ENCODE results near the gene PRKACG. TPM values are rescaled to one million over a fixed set of nuclear protein-coding genes. Genes with fewer than 3 reads are reported as not detected.
"Not testable (repeated sequence)": the region's sequence is repeated elsewhere in the genome, so short reads cannot be mapped to it uniquely, and the experiment has no call there.

The PRKACG gene
- polyA plus RNA-seq, 1 donor (not counting 4 experiments of a cell fraction or from before 2014, with no cell fraction given): not detected

GRCh38 chr9:68995776-68996175, 18.1 kb downstream of the PRKACG start:
- Histone ChIP-seq H3K79me2 (ENCODE audit: control insufficient read depth, insufficient read depth, low read length) (no peaks in the 10 kb centered on the region), H3K4me1 (ENCODE audit: control insufficient read depth, extremely low read depth, insufficient read depth, low read length) (no peaks in the 10 kb centered on the region), H3K36me3 (ENCODE audit: control insufficient read depth in 2 of 2, extremely low read depth in 1 of 2, insufficient read depth in 2 of 2, low read length in 2 of 2) (no peaks in the 10 kb centered on the region), H2AFZ (ENCODE audit: control insufficient read depth, low read length) (no peak overlapping the region), H3K27me3 (ENCODE audit: control insufficient read depth, extremely low read depth, insufficient read depth, low read length) (no peaks in the 10 kb centered on the region), H3K9me3 (ENCODE audit: control insufficient read depth, low read depth, low read length) (no peaks in the 10 kb centered on the region), H3K9ac (ENCODE audit: control insufficient read depth, extremely low read depth, insufficient read depth, low read length) (no peak overlapping the region), H4K20me1 (ENCODE audit: control insufficient read depth, extremely low read depth, insufficient read depth, low read length) (no peaks in the 10 kb centered on the region), H3K4me2 (ENCODE audit: control insufficient read depth, extremely low read depth, insufficient read depth, low read depth, low read length) (no peak overlapping the region), H3K27ac (ENCODE audit: control insufficient read depth, insufficient read depth, low read length) (no peak overlapping the region), H3K4me3 (ENCODE audit: control insufficient read depth in 2 of 3, extremely low read depth in 1 of 3, insufficient read depth in 2 of 3, low read depth in 1 of 3, low read length in 3 of 3) (no peak overlapping the region), H3K9me1 (ENCODE audit: control insufficient read depth, extremely low read depth, insufficient read depth, low read length) (no peaks in the 10 kb centered on the region)
- dilution Hi-C loops (cut with MboI; ENCODE audit: extremely low pct_ligation_motif_present, low sequenced_read_pairs): loop anchor here (10.0 to 25.0 kb wide), 2 partner anchors 281 to 383 kb away; no protein-coding TSS in a partner anchor
- TF ChIP-seq EZH2 (IDR thresholded peaks at IDR 0.05; ENCODE audit: low read length): no peak
- TF ChIP-seq, protein P1, sequence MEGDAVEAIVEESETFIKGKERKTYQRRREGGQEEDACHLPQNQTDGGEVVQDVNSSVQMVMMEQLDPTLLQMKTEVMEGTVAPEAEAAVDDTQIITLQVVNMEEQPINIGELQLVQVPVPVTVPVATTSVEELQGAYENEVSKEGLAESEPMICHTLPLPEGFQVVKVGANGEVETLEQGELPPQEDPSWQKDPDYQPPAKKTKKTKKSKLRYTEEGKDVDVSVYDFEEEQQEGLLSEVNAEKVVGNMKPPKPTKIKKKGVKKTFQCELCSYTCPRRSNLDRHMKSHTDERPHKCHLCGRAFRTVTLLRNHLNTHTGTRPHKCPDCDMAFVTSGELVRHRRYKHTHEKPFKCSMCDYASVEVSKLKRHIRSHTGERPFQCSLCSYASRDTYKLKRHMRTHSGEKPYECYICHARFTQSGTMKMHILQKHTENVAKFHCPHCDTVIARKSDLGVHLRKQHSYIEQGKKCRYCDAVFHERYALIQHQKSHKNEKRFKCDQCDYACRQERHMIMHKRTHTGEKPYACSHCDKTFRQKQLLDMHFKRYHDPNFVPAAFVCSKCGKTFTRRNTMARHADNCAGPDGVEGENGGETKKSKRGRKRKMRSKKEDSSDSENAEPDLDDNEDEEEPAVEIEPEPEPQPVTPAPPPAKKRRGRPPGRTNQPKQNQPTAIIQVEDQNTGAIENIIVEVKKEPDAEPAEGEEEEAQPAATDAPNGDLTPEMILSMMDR (optimal IDR thresholded peaks at IDR 0.05 in 1 of 3, IDR thresholded peaks at IDR 0.05 in 1 of 3, conservative IDR thresholded peaks at IDR 0.05 in 1 of 3; ENCODE audit: extremely low read depth in 1 of 3, insufficient read depth in 2 of 3, low read length in 3 of 3): no peak
- DNase-seq (ENCODE audit: low read depth, low spot score) (no peak), FAIRE-seq (no peak)

GRCh38 chr9:68991457-68991856, 22.5 kb downstream of the PRKACG start:
- Histone ChIP-seq H3K4me2 (ENCODE audit: control insufficient read depth, extremely low read depth, insufficient read depth, low read depth, low read length) (no peak overlapping the region), H3K79me2 (ENCODE audit: control insufficient read depth, insufficient read depth, low read length) (no peaks in the 10 kb centered on the region), H4K20me1 (ENCODE audit: control insufficient read depth, extremely low read depth, insufficient read depth, low read length) (no peaks in the 10 kb centered on the region), H3K27me3 (ENCODE audit: control insufficient read depth, extremely low read depth, insufficient read depth, low read length) (no peaks in the 10 kb centered on the region), H3K27ac (ENCODE audit: control insufficient read depth, insufficient read depth, low read length) (no peak overlapping the region), H3K9me3 (ENCODE audit: control insufficient read depth, low read depth, low read length) (no peaks in the 10 kb centered on the region), H3K4me3 (ENCODE audit: control insufficient read depth in 2 of 3, extremely low read depth in 1 of 3, insufficient read depth in 2 of 3, low read depth in 1 of 3, low read length in 3 of 3) (no peak overlapping the region), H3K9ac (ENCODE audit: control insufficient read depth, extremely low read depth, insufficient read depth, low read length) (no peak overlapping the region), H3K9me1 (ENCODE audit: control insufficient read depth, extremely low read depth, insufficient read depth, low read length) (no peaks in the 10 kb centered on the region), H3K4me1 (ENCODE audit: control insufficient read depth, extremely low read depth, insufficient read depth, low read length) (no peaks in the 10 kb centered on the region), H3K36me3 (ENCODE audit: control insufficient read depth in 2 of 2, extremely low read depth in 1 of 2, insufficient read depth in 2 of 2, low read length in 2 of 2) (no peaks in the 10 kb centered on the region), H2AFZ (ENCODE audit: control insufficient read depth, low read length) (no peak overlapping the region)
- DNase-seq (ENCODE audit: low read depth, low spot score) (no peak), FAIRE-seq (no peak)
- dilution Hi-C loops (cut with MboI; ENCODE audit: extremely low pct_ligation_motif_present, low sequenced_read_pairs): loop anchor here (10.0 to 25.0 kb wide), 2 partner anchors 277 to 379 kb away; no protein-coding TSS in a partner anchor
- TF ChIP-seq EZH2 (IDR thresholded peaks at IDR 0.05; ENCODE audit: low read length): no peak
- TF ChIP-seq, protein P1 (optimal IDR thresholded peaks at IDR 0.05 in 1 of 3, IDR thresholded peaks at IDR 0.05 in 1 of 3, conservative IDR thresholded peaks at IDR 0.05 in 1 of 3; ENCODE audit: extremely low read depth in 1 of 3, insufficient read depth in 2 of 3, low read length in 3 of 3): no peak

DNA sequence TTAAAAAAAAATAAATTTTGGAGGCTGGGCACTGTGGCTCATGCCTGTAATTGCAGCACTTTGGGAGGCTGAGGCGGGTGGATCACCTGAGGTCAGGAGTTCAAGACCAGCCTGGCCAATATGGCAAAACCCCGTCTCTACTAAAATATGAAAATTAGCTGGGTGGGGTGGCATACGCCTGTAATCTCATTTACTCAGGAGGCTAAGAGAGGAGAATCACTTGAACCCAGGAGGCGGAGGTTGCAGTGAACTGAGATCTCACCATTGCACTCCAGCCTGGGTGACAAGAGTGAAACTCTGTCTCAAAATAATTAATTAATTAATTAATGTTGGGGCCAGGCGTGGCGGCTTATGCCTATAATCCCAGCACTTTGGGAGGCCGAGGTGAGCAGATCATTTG, 27.0 kb downstream of the PRKACG start:
- not testable (repeated sequence) for H3K9ac ChIP-seq (ENCODE audit: control insufficient read depth, extremely low read depth, insufficient read depth, low read length); H3K27me3 ChIP-seq (ENCODE audit: control insufficient read depth, extremely low read depth, insufficient read depth, low read length); H3K9me3 ChIP-seq (ENCODE audit: control insufficient read depth, low read depth, low read length); DNase-seq (ENCODE audit: low read depth, low spot score); H3K36me3 ChIP-seq (ENCODE audit: control insufficient read depth in 2 of 2, extremely low read depth in 1 of 2, insufficient read depth in 2 of 2, low read length in 2 of 2); H3K4me1 ChIP-seq (ENCODE audit: control insufficient read depth, extremely low read depth, insufficient read depth, low read length); H3K9me1 ChIP-seq (ENCODE audit: control insufficient read depth, extremely low read depth, insufficient read depth, low read length); H2AFZ ChIP-seq (ENCODE audit: control insufficient read depth, low read length); FAIRE-seq; H3K4me3 ChIP-seq (ENCODE audit: control insufficient read depth in 2 of 3, extremely low read depth in 1 of 3, insufficient read depth in 2 of 3, low read depth in 1 of 3, low read length in 3 of 3); H3K27ac ChIP-seq (ENCODE audit: control insufficient read depth, insufficient read depth, low read length); H4K20me1 ChIP-seq (ENCODE audit: control insufficient read depth, extremely low read depth, insufficient read depth, low read length); H3K79me2 ChIP-seq (ENCODE audit: control insufficient read depth, insufficient read depth, low read length); H3K4me2 ChIP-seq (ENCODE audit: control insufficient read depth, extremely low read depth, insufficient read depth, low read depth, low read length)
- dilution Hi-C loops (cut with MboI; ENCODE audit: extremely low pct_ligation_motif_present, low sequenced_read_pairs): loop anchor here (25.0 kb wide), 1 partner anchor 375 kb away; no protein-coding TSS in a partner anchor
